ENCODE measurements around the gene ZNF319. TPM values are rescaled to one million over a fixed set of nuclear protein-coding genes. Genes with fewer than 3 reads are reported as not detected.
A peak's percentile ranks its signal among the peaks of the same experiment; 100 is the strongest.

Gene ZNF319
- total and polyA plus RNA-seq, 8 donors, result 3.5 to 7.0 (median 4.6) TPM

- Histone ChIP-seq H3K9me3 (no peaks in the 10 kb centered on the region), H3K27ac (peak overlapping the region in 1 of 4 donors; percentile 7), H3K27me3 (no peaks in the 10 kb centered on the region), H3K36me3 (no peaks in the 10 kb centered on the region), H3K4me3 (no peak overlapping the region), H3K4me1 (no peaks in the 10 kb centered on the region)
- TF ChIP-seq, protein P1, sequence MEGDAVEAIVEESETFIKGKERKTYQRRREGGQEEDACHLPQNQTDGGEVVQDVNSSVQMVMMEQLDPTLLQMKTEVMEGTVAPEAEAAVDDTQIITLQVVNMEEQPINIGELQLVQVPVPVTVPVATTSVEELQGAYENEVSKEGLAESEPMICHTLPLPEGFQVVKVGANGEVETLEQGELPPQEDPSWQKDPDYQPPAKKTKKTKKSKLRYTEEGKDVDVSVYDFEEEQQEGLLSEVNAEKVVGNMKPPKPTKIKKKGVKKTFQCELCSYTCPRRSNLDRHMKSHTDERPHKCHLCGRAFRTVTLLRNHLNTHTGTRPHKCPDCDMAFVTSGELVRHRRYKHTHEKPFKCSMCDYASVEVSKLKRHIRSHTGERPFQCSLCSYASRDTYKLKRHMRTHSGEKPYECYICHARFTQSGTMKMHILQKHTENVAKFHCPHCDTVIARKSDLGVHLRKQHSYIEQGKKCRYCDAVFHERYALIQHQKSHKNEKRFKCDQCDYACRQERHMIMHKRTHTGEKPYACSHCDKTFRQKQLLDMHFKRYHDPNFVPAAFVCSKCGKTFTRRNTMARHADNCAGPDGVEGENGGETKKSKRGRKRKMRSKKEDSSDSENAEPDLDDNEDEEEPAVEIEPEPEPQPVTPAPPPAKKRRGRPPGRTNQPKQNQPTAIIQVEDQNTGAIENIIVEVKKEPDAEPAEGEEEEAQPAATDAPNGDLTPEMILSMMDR (IDR thresholded peaks at IDR 0.05), result no peak
- DNase-seq (no peak), ATAC-seq (peak in 2 of 4 donors; percentile 5 to 6), FAIRE-seq (no peak)
- 94 to 95% methylated on average over 8 of the region's 8 CpGs for WGBS, 2 donors
- intact Hi-C loops (cut with DNase I), result no loop called here
These were observed 44.1 kb downstream of the ZNF319 start for GRCh38 chr16:57956270-57956808.

- ATAC-seq (peak; percentile 89 to 97 (median 92)), DNase-seq (peak; percentile 66 to 91 (median 82)), FAIRE-seq (no peak)
- no peaks in the 10 kb centered on the region for H3K27me3 ChIP-seq
- TF ChIP-seq, protein P1 (IDR thresholded peaks at IDR 0.05), result peak in 2 of 4 donors; percentile 28 to 30
- no peaks in the 10 kb centered on the region for H3K4me1 ChIP-seq
- H3K27ac ChIP-seq, result peak overlapping the region in 1 of 4 donors; percentile 7
- H3K4me3 ChIP-seq, result no peak overlapping the region
- 30 to 34% methylated on average over 12 of the region's 12 CpGs for WGBS, 2 donors
- H3K9me3 ChIP-seq, result no peaks in the 10 kb centered on the region
- intact Hi-C loops (cut with DNase I), result no loop called here
- no peaks in the 10 kb centered on the region for H3K36me3 ChIP-seq
These were observed 44.8 kb downstream of the ZNF319 start for GRCh38 chr16:57955572-57956188.

- ATAC-seq, result no peak
- no peaks in the 10 kb centered on the region for H3K4me1 ChIP-seq
- WGBS, 2 donors, result 94 to 95% methylated on average over 1 of the region's 1 CpG
- TF ChIP-seq, protein P1 (IDR thresholded peaks at IDR 0.05), result no peak
- no peaks in the 10 kb centered on the region for H3K9me3 ChIP-seq
- H3K27me3 ChIP-seq, result no peaks in the 10 kb centered on the region
- no peaks in the 10 kb centered on the region for H3K36me3 ChIP-seq
- no peak for DNase-seq
- intact Hi-C loops (cut with DNase I), result loop anchor here in 1 of 3 donors (5.0 kb wide), 1 partner anchor 42 kb away; no protein-coding TSS in a partner anchor
- no peak overlapping the region for H3K27ac ChIP-seq
- H3K4me3 ChIP-seq, result no peak overlapping the region
- no peak for FAIRE-seq
These were observed 46.6 kb downstream of the ZNF319 start for GRCh38 chr16:57953857-57954256.

- Histone ChIP-seq H3K9me3 (no peaks in the 10 kb centered on the region), H3K27ac (no peak overlapping the region), H3K4me1 (no peaks in the 10 kb centered on the region), H3K27me3 (no peaks in the 10 kb centered on the region), H3K36me3 (no peaks in the 10 kb centered on the region), H3K4me3 (no peak overlapping the region)
- ATAC-seq, result no peak
- WGBS, 2 donors, result 91 to 93% methylated on average over 9 of the region's 9 CpGs
- intact Hi-C loops (cut with DNase I), result loop anchor here in 1 of 3 donors (5.0 kb wide), 1 partner anchor 41 kb away; no protein-coding TSS in a partner anchor
- DNase-seq, result no peak
- TF ChIP-seq, protein P1 (IDR thresholded peaks at IDR 0.05), result no peak
- no peak for FAIRE-seq
These were observed 47.6 kb downstream of the ZNF319 start for GRCh38 chr16:57952909-57953308.
